Natural killer cell treated with Interleukin-12 subunit alpha and Interleukin-12 subunit beta and Interleukin-15 and Interleukin-18, amount 100 ng/mL, for 72 hours (primary cell): ENCODE data around the gene RIMS1. TPM values are rescaled to one million over a fixed set of nuclear protein-coding genes. Genes with fewer than 3 reads are reported as not detected.

Source experiments
- ATAC-seq, 2 donors: fragments of 150-1000 bp; cut with Tn5 transposase in 1 of 2; sonication (Bioruptor Pico), chemical (Tn5 transposase) in 1 of 2; 2 replicates each; pipeline ENCODE4 v1.10.0; 2021
- DNase-seq: peaks from one replicate; pipeline ENCODE4 v3.0.0; 2022; ENCODE audit warnings: low spot score
- H3K27ac Mint-ChIP-seq, 2 donors: 1 replicate in 1 of 2; 2 replicates in 1 of 2; pipeline ENCODE4 v1.8.0; 2022; ENCODE audit warnings: mixed read lengths in 2 of 2, mild to moderate bottlenecking in 1 of 2, moderate library complexity in 1 of 2
- H3K27me3 Mint-ChIP-seq, 2 donors: 1 replicate in 1 of 2; 2 replicates in 1 of 2; pipeline ENCODE4 v1.8.0; 2022; ENCODE audit warnings: mixed read lengths in 2 of 2
- H3K36me3 Mint-ChIP-seq: one replicate; pipeline ENCODE4 v1.8.0; 2022; ENCODE audit warnings: mixed read lengths
- H3K4me1 Mint-ChIP-seq, 2 donors: 1 replicate in 1 of 2; 2 replicates in 1 of 2; pipeline ENCODE4 v1.8.0; 2022; ENCODE audit warnings: low read depth in 2 of 2, mixed read lengths in 2 of 2, mild to moderate bottlenecking in 1 of 2
- H3K4me3 Mint-ChIP-seq: one replicate; pipeline ENCODE4 v1.8.0; 2022; ENCODE audit warnings: mixed read lengths
- H3K9me3 Mint-ChIP-seq: 2 replicates; pipeline ENCODE4 v1.8.0; 2022; ENCODE audit warnings: mixed read lengths
- total RNA-seq, 2 donors: library from RNA; stranded (reverse); gene quantifications; one replicate each; pipeline ENCODE4 v1.2.3, GENCODE V29; 2022

Gene RIMS1
- total RNA-seq, 2 donors from 2014 or later = not detected

- H3K4me3 Mint-ChIP-seq = no peak overlapping the region
- no peaks in the 10 kb centered on the region for H3K36me3 Mint-ChIP-seq
- no peak for ATAC-seq
- no peaks in the 10 kb centered on the region for H3K4me1 Mint-ChIP-seq
- no peak for DNase-seq
- no peaks in the 10 kb centered on the region for H3K27me3 Mint-ChIP-seq
- peaks cover 7% of the 10 kb centered on the region for H3K9me3 Mint-ChIP-seq
- no peak overlapping the region for H3K27ac Mint-ChIP-seq
Measured at GRCh38 chr6:72022830-72023229, 136.5 kb downstream of the RIMS1 start.

- Mint-ChIP-seq H3K4me1 (no peaks in the 10 kb centered on the region), H3K27me3 (no peaks in the 10 kb centered on the region), H3K27ac (no peak overlapping the region), H3K36me3 (no peaks in the 10 kb centered on the region), H3K4me3 (no peak overlapping the region), H3K9me3 (peaks cover 3% of the 10 kb centered on the region)
- DNase-seq (no peak), ATAC-seq (no peak)
Measured at GRCh38 chr6:72031471-72031870, 145.1 kb downstream of the RIMS1 start.

GRCh38 chr6:72032086-72032485, 145.7 kb downstream of the RIMS1 start:
- DNase-seq (no peak), ATAC-seq (no peak)
- no peaks in the 10 kb centered on the region for H3K36me3 Mint-ChIP-seq

GRCh38 chr6:72035486-72035885, 149.1 kb downstream of the RIMS1 start:
- ATAC-seq (no peak), DNase-seq (no peak)
- Mint-ChIP-seq H3K9me3 (no peaks in the 10 kb centered on the region), H3K4me3 (no peak overlapping the region), H3K27ac (no peak overlapping the region), H3K4me1 (no peaks in the 10 kb centered on the region), H3K27me3 (no peaks in the 10 kb centered on the region), H3K36me3 (no peaks in the 10 kb centered on the region)

More at GRCh38 chr6:72032086-72032485, 145.7 kb downstream of the RIMS1 start:
- Mint-ChIP-seq H3K9me3 (peaks cover 3% of the 10 kb centered on the region), H3K4me3 (no peak overlapping the region), H3K27me3 (no peaks in the 10 kb centered on the region), H3K4me1 (no peaks in the 10 kb centered on the region), H3K27ac (no peak overlapping the region)

- DNase-seq = no peak
- Mint-ChIP-seq H3K36me3 (no peaks in the 10 kb centered on the region), H3K4me3 (no peak overlapping the region), H3K9me3 (no peaks in the 10 kb centered on the region), H3K27ac (no peak overlapping the region), H3K27me3 (no peaks in the 10 kb centered on the region), H3K4me1 (no peaks in the 10 kb centered on the region)
- ATAC-seq = no peak
Measured at GRCh38 chr6:72035966-72036365, 149.6 kb downstream of the RIMS1 start.

- Mint-ChIP-seq H3K9me3 (no peaks in the 10 kb centered on the region), H3K27ac (no peak overlapping the region), H3K36me3 (no peaks in the 10 kb centered on the region), H3K4me3 (no peak overlapping the region), H3K4me1 (no peaks in the 10 kb centered on the region), H3K27me3 (no peaks in the 10 kb centered on the region)
- DNase-seq = no peak
- no peak for ATAC-seq
Measured at GRCh38 chr6:72037006-72037405, 150.7 kb downstream of the RIMS1 start.

- Mint-ChIP-seq H3K27ac (no peak overlapping the region), H3K36me3 (no peaks in the 10 kb centered on the region)
Measured at GRCh38 chr6:72040111-72040510, 153.8 kb downstream of the RIMS1 start.

GRCh38 chr6:72042088-72042487, 155.7 kb downstream of the RIMS1 start:
- H3K27me3 Mint-ChIP-seq = no peaks in the 10 kb centered on the region
- DNase-seq (no peak), ATAC-seq (no peak)
- H3K36me3 Mint-ChIP-seq = no peaks in the 10 kb centered on the region
- H3K27ac Mint-ChIP-seq = no peak overlapping the region
- no peak overlapping the region for H3K4me3 Mint-ChIP-seq
- H3K4me1 Mint-ChIP-seq = no peaks in the 10 kb centered on the region
- peaks cover 4% of the 10 kb centered on the region for H3K9me3 Mint-ChIP-seq

More at GRCh38 chr6:72040111-72040510, 153.8 kb downstream of the RIMS1 start:
- H3K4me3 Mint-ChIP-seq = no peak overlapping the region
- DNase-seq = no peak
- no peaks in the 10 kb centered on the region for H3K4me1 Mint-ChIP-seq
- no peaks in the 10 kb centered on the region for H3K9me3 Mint-ChIP-seq
- no peaks in the 10 kb centered on the region for H3K27me3 Mint-ChIP-seq
- no peak for ATAC-seq

GRCh38 chr6:72048080-72048479, 161.7 kb downstream of the RIMS1 start:
- no peak overlapping the region for H3K27ac Mint-ChIP-seq
- no peak overlapping the region for H3K4me3 Mint-ChIP-seq
- H3K27me3 Mint-ChIP-seq = no peaks in the 10 kb centered on the region
- H3K9me3 Mint-ChIP-seq = peaks cover 4% of the 10 kb centered on the region
- ATAC-seq (no peak), DNase-seq (no peak)
- no peaks in the 10 kb centered on the region for H3K4me1 Mint-ChIP-seq
- H3K36me3 Mint-ChIP-seq = no peaks in the 10 kb centered on the region

- no peak overlapping the region for H3K27ac Mint-ChIP-seq
- H3K9me3 Mint-ChIP-seq = peaks cover 9% of the 10 kb centered on the region
- ATAC-seq = no peak
- no peaks in the 10 kb centered on the region for H3K27me3 Mint-ChIP-seq
- no peak for DNase-seq
- H3K4me3 Mint-ChIP-seq = no peak overlapping the region
- no peaks in the 10 kb centered on the region for H3K36me3 Mint-ChIP-seq
- no peaks in the 10 kb centered on the region for H3K4me1 Mint-ChIP-seq
Measured at GRCh38 chr6:72049376-72049775, 163.0 kb downstream of the RIMS1 start.

GRCh38 chr6:72061286-72061685, 174.9 kb downstream of the RIMS1 start:
- Mint-ChIP-seq H3K36me3 (peaks cover 6% of the 10 kb centered on the region), H3K27ac (no peak overlapping the region), H3K4me3 (no peak overlapping the region), H3K9me3 (peaks cover 5% of the 10 kb centered on the region), H3K27me3 (no peaks in the 10 kb centered on the region), H3K4me1 (no peaks in the 10 kb centered on the region)
- no peak for ATAC-seq
- no peak for DNase-seq

- no peaks in the 10 kb centered on the region for H3K27me3 Mint-ChIP-seq
- ATAC-seq (no peak), DNase-seq (no peak)
- peaks cover 8% of the 10 kb centered on the region for H3K9me3 Mint-ChIP-seq
- no peaks in the 10 kb centered on the region for H3K4me1 Mint-ChIP-seq
- H3K4me3 Mint-ChIP-seq = no peak overlapping the region
- H3K27ac Mint-ChIP-seq = no peak overlapping the region
- peaks cover 6% of the 10 kb centered on the region for H3K36me3 Mint-ChIP-seq
Measured at GRCh38 chr6:72064399-72064975, 178.1 kb downstream of the RIMS1 start.

- Mint-ChIP-seq H3K4me1 (no peaks in the 10 kb centered on the region), H3K27ac (no peak overlapping the region), H3K9me3 (peaks cover 4% of the 10 kb centered on the region), H3K4me3 (no peak overlapping the region), H3K36me3 (no peaks in the 10 kb centered on the region), H3K27me3 (no peaks in the 10 kb centered on the region)
- ATAC-seq (no peak), DNase-seq (no peak)
Measured at GRCh38 chr6:72078096-72078495, 191.7 kb downstream of the RIMS1 start.

- ATAC-seq (no peak), DNase-seq (no peak)
- Mint-ChIP-seq H3K27ac (no peak overlapping the region), H3K36me3 (no peaks in the 10 kb centered on the region), H3K27me3 (no peaks in the 10 kb centered on the region), H3K9me3 (peaks cover 4% of the 10 kb centered on the region), H3K4me3 (no peak overlapping the region), H3K4me1 (no peaks in the 10 kb centered on the region)
Measured at GRCh38 chr6:72080260-72080941, 194.1 kb downstream of the RIMS1 start.

GRCh38 chr6:72081871-72082270, 195.5 kb downstream of the RIMS1 start:
- no peak for ATAC-seq
- Mint-ChIP-seq H3K27ac (no peak overlapping the region), H3K36me3 (no peaks in the 10 kb centered on the region), H3K27me3 (no peaks in the 10 kb centered on the region), H3K9me3 (peaks cover 4% of the 10 kb centered on the region), H3K4me1 (no peaks in the 10 kb centered on the region), H3K4me3 (no peak overlapping the region)
- DNase-seq = no peak
